Stimulated activated naive CD4-positive, alpha-beta T cell treated with Interleukin-2 at 50 U/mL for 16 hours (primary cell): Measurements from ENCODE around the gene CKB.

Experiments
- DNase-seq: peaks from one replicate; lab custom pipeline; 2025; lab: John Stamatoyannopoulos, UW

The CKB gene

GRCh38 chr14:103549361-103550311 is 27.0 kb upstream of the CKB start:
- no peak for DNase-seq

DNA sequence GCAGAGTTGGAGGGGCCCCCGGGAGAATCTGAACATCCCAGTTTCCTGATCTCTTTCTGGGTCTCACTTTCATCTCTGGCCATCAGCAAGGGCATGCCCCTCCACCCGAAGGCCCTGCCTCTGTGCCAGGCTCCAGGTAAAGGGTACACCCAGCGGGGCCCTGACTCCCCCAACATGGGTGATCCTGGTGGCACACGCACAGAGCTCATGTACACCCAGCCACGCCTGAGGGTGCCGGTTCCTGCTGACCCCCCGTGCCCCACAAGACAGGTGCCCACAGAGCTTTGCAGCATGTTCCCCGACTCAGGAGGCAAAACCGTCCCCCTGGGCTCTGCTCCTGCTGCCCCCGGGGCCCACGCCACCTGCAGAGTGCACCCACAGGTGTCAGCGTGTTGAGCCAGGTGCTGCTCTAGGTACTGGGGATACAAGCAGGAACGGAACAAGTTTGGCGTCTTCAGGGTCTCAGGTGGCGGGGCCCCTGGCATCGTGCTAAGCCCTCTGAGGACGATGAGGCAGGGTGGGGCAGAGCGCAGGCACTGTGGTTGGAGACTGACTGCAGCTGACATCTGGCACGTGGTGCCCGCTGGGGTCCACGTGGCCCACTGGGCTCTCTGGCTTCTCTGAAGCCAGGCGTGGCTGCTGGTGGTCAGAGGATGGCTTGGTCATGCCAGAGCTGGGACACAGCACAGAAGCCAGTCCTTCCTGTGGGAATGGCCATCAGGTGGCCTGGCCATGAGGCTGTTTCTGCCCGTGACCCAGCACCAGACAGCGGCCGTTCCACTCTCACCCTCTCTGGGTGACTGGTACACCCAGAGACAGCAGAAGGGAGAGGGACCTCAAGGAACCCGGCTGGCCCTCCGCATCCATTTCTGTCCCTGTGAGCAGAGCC is 26.1 kb upstream of the CKB start:
- no peak for DNase-seq

GRCh38 chr14:103547941-103548462 is 25.4 kb upstream of the CKB start:
- no peak for DNase-seq

GRCh38 chr14:103547455-103547940 is 24.9 kb upstream of the CKB start:
- DNase-seq, result no peak

DNA sequence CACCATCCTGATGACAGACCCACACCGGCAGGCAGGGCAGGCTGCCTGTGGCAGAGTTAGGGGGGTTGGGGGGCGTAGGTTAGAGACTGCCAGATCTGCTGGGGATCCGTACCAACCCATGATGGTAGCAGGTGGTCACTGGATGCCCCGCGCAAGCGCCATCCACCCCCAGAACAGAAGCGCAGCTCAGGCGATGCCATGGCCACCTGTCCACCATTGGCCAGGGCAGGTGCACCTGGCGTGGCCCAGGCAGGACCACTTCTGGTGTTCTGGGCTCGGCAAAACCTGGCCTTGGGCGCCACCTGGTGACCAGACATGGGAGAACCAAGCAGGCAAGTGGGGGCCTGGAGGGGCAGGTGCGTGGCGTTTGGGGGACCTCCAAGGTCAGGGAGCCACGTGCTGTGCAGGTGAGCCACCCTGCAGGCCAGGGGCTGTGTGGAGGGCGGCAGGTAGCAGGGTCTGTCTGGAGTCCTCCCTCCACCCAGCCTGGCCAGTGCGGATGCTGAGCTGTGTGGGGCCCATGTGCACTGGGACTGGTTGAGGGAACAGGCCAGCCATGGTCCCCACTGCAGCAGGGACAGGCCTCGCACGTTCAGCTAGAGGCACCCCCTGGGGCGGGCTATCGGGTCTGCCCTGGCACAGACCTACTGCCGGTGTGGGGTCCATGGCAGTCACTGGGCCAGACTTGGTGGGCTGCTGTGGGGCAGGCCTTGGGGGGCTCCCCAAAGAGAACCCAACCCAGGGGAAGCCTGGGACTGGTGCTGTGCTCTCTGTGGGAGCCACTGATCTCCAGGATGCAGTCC is 24.2 kb upstream of the CKB start:
- peak; percentile 63 for DNase-seq

- DNase-seq, result no peak
These were observed 23.5 kb upstream of the CKB start for GRCh38 chr14:103545915-103546651.

GRCh38 chr14:103545219-103545914 is 22.7 kb upstream of the CKB start:
- no peak for DNase-seq

GRCh38 chr14:103544388-103545218 is 22.0 kb upstream of the CKB start:
- no peak for DNase-seq

DNA sequence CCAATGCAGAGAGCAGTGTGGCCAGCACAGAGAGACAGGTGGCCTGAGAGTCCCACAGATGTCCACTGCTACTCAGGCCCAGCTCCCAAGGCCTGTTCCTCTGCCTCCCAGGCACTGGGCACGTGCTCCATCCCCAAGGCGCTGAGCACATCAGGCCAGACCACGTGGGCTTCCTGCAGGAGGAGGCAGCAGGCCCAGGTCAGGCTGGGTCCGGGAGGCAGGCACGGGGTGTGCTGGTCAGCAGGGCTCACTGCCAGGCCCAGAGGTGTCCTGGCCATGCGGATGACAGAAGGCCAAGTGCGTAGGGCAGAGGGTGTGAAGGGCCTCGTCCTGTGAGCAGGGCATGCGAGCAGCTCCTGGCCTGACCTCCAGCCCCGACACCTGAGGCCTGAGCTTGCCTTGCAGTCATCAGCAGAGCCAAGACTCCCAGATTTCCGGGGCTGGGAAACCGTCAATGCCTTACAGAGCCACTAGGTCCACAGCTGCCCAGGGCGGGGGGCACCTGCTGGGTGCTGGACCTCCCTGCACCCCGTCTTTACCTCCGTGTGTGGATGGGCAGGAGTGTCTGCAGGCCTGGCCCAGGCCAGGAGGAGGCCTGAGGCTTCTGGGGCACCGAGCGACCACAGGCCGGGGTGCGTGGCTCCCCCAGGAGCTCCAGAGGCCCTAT is 21.2 kb upstream of the CKB start:
- no peak for DNase-seq

GRCh38 chr14:103543140-103543539 is 20.5 kb upstream of the CKB start:
- no peak for DNase-seq

- DNase-seq, result no peak
These were observed 20.0 kb upstream of the CKB start for GRCh38 chr14:103542605-103543088.

- DNase-seq, result no peak
These were observed 19.3 kb upstream of the CKB start for GRCh38 chr14:103541709-103542604.

- DNase-seq, result no peak
These were observed 18.4 kb upstream of the CKB start for GRCh38 chr14:103540821-103541708.

GRCh38 chr14:103539056-103539825 is 16.6 kb upstream of the CKB start:
- DNase-seq, result no peak

- no peak for DNase-seq
These were observed 15.8 kb upstream of the CKB start for GRCh38 chr14:103538291-103539055.
